Posterior vena cava (tissue), 2 donors: Measurements from ENCODE around the gene ITGA5. TPM values are rescaled to one million over a fixed set of nuclear protein-coding genes. Genes with fewer than 3 reads are reported as not detected.

Source experiments
- DNase-seq: peaks from one replicate; pipeline ENCODE4 v3.0.0-alpha.2; 2020; ENCODE audit warnings: low spot score
- intact Hi-C, 2 donors: fragments of 100-400 bp; cut with DNase I; formaldehyde crosslinking; loops; one replicate each; pipeline versions ENCODE4 v1.14.1 to v1.14.2; 2022 to 2023
- total RNA-seq, 2 donors: library from RNA; stranded (reverse); fragmentation: NEBNext Ultra II Directional; extraction: Animal tissue kit (Norgen Biotek cat#: 25700); gene quantifications; one replicate each; pipeline ENCODE4 v1.2.1, GENCODE V29; 2021
- donor health status: DM: yes; HTN: yes; CAD: no.
- donor health status: DM: yes; HTN: yes; CAD: no.

The ITGA5 gene
- total RNA-seq, 2 donors from 2014 or later, result 833 to 1,151 TPM

GRCh38 chr12:54394986-54395385 lies 24.1 kb downstream of the ITGA5 start:
- no peak for DNase-seq
- intact Hi-C loops, result loop anchor here in 1 of 2 donors (5.0 kb wide), 1 partner anchor 42 kb away; no protein-coding TSS in a partner anchor

GRCh38 chr12:54394281-54394719 lies 24.8 kb downstream of the ITGA5 start:
- intact Hi-C loops, result no loop called here
- DNase-seq, result no peak

DNA sequence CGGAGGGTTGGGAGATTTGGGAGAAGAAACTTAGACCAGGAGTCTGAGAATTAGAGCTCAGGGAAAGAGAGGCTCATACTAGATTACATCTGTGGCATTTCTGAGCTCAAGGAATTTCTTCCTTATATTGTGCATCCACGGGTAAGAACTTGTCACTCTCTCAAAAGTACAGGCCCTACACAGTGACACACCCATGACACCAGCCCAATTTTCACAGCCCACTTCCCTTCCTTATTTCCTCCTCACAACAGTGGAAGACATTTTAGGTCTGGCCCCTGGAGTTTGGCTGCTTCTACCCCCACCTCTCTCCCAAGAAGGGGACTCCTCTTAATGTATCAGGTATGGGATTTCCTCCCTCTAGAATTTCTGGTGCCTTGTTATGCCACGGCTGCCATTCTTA lies 25.3 kb downstream of the ITGA5 start:
- intact Hi-C loops, result no loop called here
- no peak for DNase-seq

DNA sequence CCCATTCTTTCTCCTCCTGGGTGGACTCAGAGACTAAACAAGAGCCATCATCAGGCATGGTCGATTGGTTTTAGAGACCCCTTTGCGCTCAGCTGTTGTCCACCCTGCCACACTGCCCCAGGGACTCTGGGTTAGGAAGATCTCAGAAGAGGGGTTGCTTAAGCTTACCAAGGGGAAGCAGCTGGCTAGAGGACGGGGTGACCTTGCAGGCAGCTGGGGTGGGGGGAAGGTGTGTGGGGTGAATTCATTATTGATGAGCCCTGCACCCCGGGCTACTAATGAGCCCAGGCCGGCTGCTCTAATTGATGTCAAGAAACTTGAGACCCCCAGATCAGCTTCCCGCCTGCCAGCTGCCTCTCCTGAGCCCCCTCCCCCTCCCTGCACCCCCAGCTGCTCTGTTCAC lies 25.9 kb downstream of the ITGA5 start:
- intact Hi-C loops, result no loop called here
- DNase-seq, result no peak

- no peak for DNase-seq
Observed at GRCh38 chr12:54392485-54393206, 26.4 kb downstream of the ITGA5 start.

DNA sequence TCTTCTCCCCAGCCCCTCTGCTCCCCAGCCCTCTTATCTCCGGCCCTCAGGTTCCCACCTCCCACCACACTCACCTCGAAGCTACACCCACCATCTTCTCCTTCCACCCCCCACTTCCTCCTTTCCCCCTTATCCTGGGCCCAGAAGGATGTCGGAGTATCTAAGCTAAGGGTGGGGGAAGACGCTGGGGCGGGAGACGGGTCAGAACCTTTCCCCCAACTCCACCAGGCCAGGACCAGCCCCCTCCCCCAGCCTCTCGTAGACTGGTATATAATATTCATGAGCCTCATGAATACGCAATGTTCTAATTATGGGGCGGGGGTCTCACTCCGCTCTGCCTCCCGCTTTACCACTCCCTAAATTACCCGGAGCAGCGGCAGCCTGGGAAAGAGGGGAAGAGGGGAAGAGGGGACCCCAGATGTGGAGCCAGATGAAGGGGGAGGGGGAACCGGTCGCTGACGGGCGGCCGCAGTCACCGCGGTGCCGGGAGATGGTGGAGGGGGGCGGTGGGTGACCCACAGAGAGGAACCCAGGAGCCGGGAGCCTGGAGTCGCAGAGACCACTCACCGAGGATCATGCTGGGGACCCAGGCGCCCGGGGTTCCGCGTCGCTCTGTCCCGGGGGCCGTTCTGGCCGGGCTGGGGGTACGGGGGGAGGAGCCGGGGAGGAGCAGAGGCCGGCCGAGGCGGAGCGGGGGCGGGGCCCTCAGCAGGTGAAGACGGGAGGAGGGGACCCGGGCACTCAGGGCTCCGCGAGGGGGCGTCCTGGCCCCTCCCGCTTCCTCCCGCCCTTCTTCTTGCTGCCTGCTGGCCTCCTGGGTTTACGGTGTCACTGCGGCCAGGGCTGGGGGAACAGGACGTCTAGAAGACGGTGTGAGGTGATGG lies 28.2 kb downstream of the ITGA5 start:
- intact Hi-C loops, result no loop called here
- DNase-seq, result no peak

More at GRCh38 chr12:54392485-54393206, 26.4 kb downstream of the ITGA5 start:
- intact Hi-C loops, result no loop called here

- no peak for DNase-seq
- intact Hi-C loops, result no loop called here
Observed at GRCh38 chr12:54390176-54390667, 28.8 kb downstream of the ITGA5 start.

- intact Hi-C loops, result loop anchor here in 1 of 2 donors (10.0 kb wide), 1 partner anchor 45 kb away; no protein-coding TSS in a partner anchor
- DNase-seq, result no peak
Observed at GRCh38 chr12:54389607-54390175, 29.4 kb downstream of the ITGA5 start.

GRCh38 chr12:54389134-54389508 lies 29.9 kb downstream of the ITGA5 start:
- intact Hi-C loops, result loop anchor here in 1 of 2 donors (10.0 kb wide), 1 partner anchor 46 kb away; no protein-coding TSS in a partner anchor
- no peak for DNase-seq

GRCh38 chr12:54388237-54389133 lies 30.6 kb downstream of the ITGA5 start:
- intact Hi-C loops, result loop anchor here in 1 of 2 donors (10.0 kb wide), 1 partner anchor 46 kb away; no protein-coding TSS in a partner anchor

GRCh38 chr12:54387114-54387467 lies 32.0 kb downstream of the ITGA5 start:
- intact Hi-C loops, result loop anchor here in 1 of 2 donors (10.0 kb wide), 1 partner anchor 48 kb away; no protein-coding TSS in a partner anchor
- no peak for DNase-seq

More at GRCh38 chr12:54388237-54389133, 30.6 kb downstream of the ITGA5 start:
- DNase-seq, result no peak

- intact Hi-C loops, result loop anchor here in 1 of 2 donors (10.0 kb wide), 1 partner anchor 48 kb away; no protein-coding TSS in a partner anchor
- no peak for DNase-seq
Observed at GRCh38 chr12:54386403-54387113, 32.5 kb downstream of the ITGA5 start.

DNA sequence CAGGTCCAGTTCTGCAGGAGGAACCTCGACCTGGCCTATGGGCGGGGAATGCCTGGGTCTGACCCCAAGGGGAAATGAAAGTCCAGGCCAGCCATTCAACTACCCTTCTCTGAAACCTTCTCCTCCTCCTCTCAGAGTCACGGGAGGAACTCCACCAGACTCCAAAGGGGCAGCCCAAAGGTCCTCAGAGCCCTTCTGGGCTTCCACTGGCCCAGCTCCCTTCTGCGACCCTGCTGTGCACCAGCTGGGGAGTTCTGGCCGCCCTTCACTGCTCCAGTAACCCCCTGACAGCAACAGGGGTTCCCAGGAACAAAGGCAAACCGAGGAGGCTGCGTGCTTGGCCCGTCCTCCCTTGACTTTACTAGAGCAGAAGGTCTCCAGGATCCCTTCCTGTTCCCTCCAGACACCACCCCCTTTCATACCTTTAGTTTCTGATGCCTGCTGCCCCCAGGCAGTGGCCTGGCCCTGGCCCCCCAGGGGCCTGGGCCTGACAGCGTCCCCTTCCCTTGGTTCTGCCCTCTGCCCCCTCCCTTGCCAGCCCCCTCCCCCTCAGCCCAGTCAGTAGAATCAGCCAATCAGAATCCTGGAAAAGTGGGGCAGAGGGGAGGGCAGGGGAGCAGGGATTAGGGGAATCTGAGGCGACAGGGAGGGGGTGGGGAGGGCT lies 33.7 kb downstream of the ITGA5 start:
- no peak for DNase-seq
- intact Hi-C loops, result loop anchor here in 1 of 2 donors (10.0 kb wide), 1 partner anchor 49 kb away; no protein-coding TSS in a partner anchor

GRCh38 chr12:54384591-54385041 lies 34.5 kb downstream of the ITGA5 start, which contains the start of gene ZNF385A:
TSS of gene ZNF385A (minus strand) at chr12:54384733. CDS start at chr12:54384514, 219 bp downstream.
- intact Hi-C loops, result loop anchor here in 1 of 2 donors (10.0 kb wide), 1 partner anchor 50 kb away; no protein-coding TSS in a partner anchor

DNA sequence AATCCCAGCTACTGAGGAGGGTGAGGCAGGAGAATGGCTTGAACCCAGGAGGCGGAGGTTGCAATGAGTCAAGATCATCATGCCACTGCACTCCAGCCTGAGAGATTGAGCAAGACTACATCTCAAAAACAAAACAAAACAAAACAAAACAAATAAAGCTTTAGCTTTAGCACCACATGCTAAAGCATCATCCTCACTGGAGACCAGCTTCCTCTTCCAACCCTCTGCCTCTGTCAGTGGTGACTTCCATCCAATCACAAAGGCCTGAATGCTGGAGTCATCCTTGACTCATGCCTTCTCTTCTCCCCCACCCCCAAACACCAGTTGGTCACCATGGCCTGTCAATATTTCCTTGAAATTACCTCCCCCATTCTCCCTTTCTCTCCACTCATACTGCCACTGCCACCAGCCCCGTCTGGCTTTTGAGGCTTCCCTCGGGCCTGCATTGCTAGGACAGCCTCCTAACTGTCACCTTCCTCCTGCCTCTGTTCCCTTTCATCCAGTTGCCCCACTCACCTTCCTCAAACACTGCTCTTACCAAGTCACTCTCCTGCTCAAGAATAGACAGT lies 35.9 kb downstream of the ITGA5 start:
- no peak for DNase-seq
- intact Hi-C loops, result loop anchor here in 1 of 2 donors (10.0 kb wide), 1 partner anchor 52 kb away; no protein-coding TSS in a partner anchor

More at GRCh38 chr12:54384591-54385041, 34.5 kb downstream of the ITGA5 start, which contains the start of gene ZNF385A:
- DNase-seq, result no peak

DNA sequence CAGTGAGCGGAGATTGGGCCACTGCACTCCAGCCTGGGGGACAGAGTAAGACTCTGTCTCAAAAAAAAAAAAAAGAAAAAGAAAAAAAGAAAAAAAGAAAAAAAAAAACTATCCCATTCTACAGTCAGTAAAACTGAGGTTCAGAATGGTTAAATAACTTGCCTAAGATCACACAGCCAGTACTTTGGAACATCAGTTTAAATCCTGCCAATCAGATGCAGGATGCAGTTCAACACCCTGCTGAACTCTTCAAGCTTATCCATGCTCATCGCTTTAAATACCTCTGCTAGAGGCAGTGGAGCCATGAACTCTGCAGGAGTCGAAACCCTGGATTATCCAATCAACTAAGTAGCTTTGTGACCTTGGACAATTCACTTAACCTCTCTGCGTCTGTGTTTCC lies 37.9 kb downstream of the ITGA5 start:
- intact Hi-C loops, result loop anchor here in 1 of 2 donors (10.0 kb wide), 1 partner anchor 54 kb away; no protein-coding TSS in a partner anchor
- DNase-seq, result no peak
